ENCODE results near the gene GARRE1. TPM values are rescaled to one million over a fixed set of nuclear protein-coding genes. Genes with fewer than 3 reads are reported as not detected.
"Not testable (repeated sequence)": the region's sequence is repeated elsewhere in the genome, so short reads cannot be mapped to it uniquely, and the experiment has no call there.

GARRE1 gene
- total RNA-seq, 1 donor from 2014 or later, result 28.5 TPM

GRCh38 chr19:34237939-34238338, 16.4 kb upstream of the GARRE1 start:
- intact Hi-C loops (cut with DNase I), result no loop called here
- Histone ChIP-seq H3K4me1 (peaks cover 22% of the 10 kb centered on the region), H3K36me3 (no peaks in the 10 kb centered on the region), H3K27me3 (no peaks in the 10 kb centered on the region), H3K9me3 (no peaks in the 10 kb centered on the region), H3K27ac (no peak overlapping the region), H3K4me3 (no peak overlapping the region)
- no peak for DNase-seq (ENCODE audit: extremely low spot score in 2 of 2)
- no peak for TF ChIP-seq POLR2A (IDR thresholded peaks at IDR 0.05)
- no peak for TF ChIP-seq CTCF (IDR thresholded peaks at IDR 0.05)
- TF ChIP-seq POLR2AphosphoS5 (IDR thresholded peaks at IDR 0.05; ENCODE audit: insufficient read depth in 1 of 2, low read depth in 1 of 2), result no peak

GRCh38 chr19:34241513-34242337, 12.6 kb upstream of the GARRE1 start:
- no peaks in the 10 kb centered on the region for H3K36me3 ChIP-seq
- H3K4me3 ChIP-seq, result no peak overlapping the region
- intact Hi-C loops (cut with DNase I), result no loop called here
- H3K27me3 ChIP-seq, result no peaks in the 10 kb centered on the region
- H3K4me1 ChIP-seq, result peaks cover under 1% of the 10 kb centered on the region
- H3K27ac ChIP-seq, result no peak overlapping the region
- no peak for TF ChIP-seq CTCF (IDR thresholded peaks at IDR 0.05)
- no peaks in the 10 kb centered on the region for H3K9me3 ChIP-seq
- DNase-seq (ENCODE audit: extremely low spot score in 2 of 2), result no peak

DNA sequence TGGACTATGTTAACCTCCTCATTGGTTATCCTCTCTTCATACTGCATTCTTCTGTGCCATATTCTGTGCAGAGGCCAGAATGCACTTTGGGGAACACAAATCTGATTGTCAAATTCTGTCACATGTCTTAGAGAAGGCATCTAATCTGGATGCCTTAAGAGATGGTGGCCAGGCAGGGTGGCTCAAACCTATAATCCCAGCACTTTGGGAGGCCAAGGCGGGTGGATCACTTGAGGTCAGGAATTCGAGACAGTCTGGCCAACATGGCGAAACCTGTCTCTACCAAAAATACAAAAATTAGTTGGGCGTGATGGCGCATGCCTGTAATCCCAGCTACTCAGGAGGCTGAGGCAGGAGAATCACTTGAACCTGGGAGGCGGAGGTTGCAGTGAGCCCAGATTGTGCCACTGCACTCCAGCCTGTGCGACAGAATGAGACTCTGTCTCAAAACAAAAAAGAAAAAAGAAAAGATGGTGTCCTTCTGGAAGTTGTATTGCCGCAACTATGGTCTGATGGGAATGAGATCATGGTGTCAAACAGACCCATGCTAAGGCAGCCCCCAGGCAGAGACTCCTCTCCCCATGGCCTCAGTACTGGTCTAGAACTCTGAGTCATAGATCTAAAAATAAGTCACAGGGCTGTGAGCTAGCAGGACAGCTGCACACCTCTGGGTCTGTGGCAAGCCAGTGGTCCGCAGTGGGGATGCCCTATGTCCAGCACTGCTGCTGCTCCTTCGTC, 11.0 kb upstream of the GARRE1 start:
- DNase-seq (ENCODE audit: extremely low spot score in 2 of 2); H3K4me1 ChIP-seq; intact Hi-C loops (cut with DNase I); H3K27ac ChIP-seq; H3K9me3 ChIP-seq; H3K4me3 ChIP-seq; H3K36me3 ChIP-seq; H3K27me3 ChIP-seq: not testable (repeated sequence)

GRCh38 chr19:34243876-34244578, 10.3 kb upstream of the GARRE1 start:
- Histone ChIP-seq H3K27me3 (no peaks in the 10 kb centered on the region), H3K9me3 (no peaks in the 10 kb centered on the region), H3K27ac (no peak overlapping the region), H3K36me3 (no peaks in the 10 kb centered on the region), H3K4me1 (no peaks in the 10 kb centered on the region), H3K4me3 (no peak overlapping the region)
- TF ChIP-seq POLR2AphosphoS5 (IDR thresholded peaks at IDR 0.05; ENCODE audit: insufficient read depth in 1 of 2, low read depth in 1 of 2) (no peak), POLR2A (IDR thresholded peaks at IDR 0.05) (no peak), CTCF (IDR thresholded peaks at IDR 0.05) (no peak)
- intact Hi-C loops (cut with DNase I), result no loop called here
- no peak for DNase-seq (ENCODE audit: extremely low spot score in 2 of 2)

DNA sequence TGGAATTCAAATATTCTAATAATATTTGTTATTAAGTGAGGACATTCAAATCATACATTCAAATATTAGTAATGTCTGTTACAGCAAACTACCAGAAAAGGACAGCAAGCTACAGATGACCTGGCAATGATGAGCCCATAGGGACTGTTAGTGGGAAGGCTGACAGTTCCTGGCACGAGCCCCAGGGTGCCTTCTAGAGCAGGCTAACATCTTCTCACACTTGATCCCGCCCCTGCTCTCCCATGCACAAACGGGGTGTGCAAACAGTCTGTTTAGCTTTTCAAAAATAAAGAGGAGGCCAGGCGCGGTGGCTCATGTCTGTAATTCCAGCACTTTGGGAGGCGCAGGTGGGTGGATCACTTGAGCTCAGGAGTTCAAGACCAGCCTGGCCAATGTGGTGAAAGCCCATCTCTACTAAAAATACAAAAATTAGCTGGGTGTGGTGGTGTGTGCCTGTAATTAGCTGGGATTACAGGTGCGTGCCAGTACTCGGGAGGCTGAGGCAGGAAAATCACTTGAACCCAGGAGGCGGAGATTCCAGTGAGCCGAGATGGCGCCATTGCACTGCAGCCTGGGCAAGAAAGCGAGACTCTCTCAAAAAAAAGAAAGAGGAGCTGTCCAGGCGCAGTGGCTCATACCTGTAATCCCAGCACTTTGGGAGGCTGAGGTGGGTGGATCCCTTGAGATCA, 9.6 kb upstream of the GARRE1 start:
- Histone ChIP-seq H3K27ac (no peak overlapping the region), H3K27me3 (no peaks in the 10 kb centered on the region), H3K4me1 (no peaks in the 10 kb centered on the region), H3K36me3 (no peaks in the 10 kb centered on the region), H3K4me3 (no peak overlapping the region), H3K9me3 (no peaks in the 10 kb centered on the region)
- intact Hi-C loops (cut with DNase I), result no loop called here
- TF ChIP-seq POLR2AphosphoS5 (IDR thresholded peaks at IDR 0.05; ENCODE audit: insufficient read depth in 1 of 2, low read depth in 1 of 2) (no peak), POLR2A (IDR thresholded peaks at IDR 0.05) (no peak), CTCF (IDR thresholded peaks at IDR 0.05) (no peak)
- no peak for DNase-seq (ENCODE audit: extremely low spot score in 2 of 2)

Data from vagina (tissue), 2 donors.